Prostate gland (tissue), 2 donors: Measurements from ENCODE around the gene ANO3.

Source experiments
- POLR2A ChIP-seq: fragments of 450-650 bp; IDR thresholded peaks from one replicate; pipeline ENCODE4 v1.6.1; 2016; ENCODE audit warnings: antibody characterized with exemption, mild to moderate bottlenecking
- POLR2AphosphoS5 ChIP-seq: sonication (generic); formaldehyde crosslinking; IDR thresholded peaks from one replicate; pipeline ENCODE4 v1.6.1; 2017; ENCODE audit warnings: antibody characterized with exemption
- TF ChIP-seq, protein P1 (sequence below), 4 experiments: fragments of 200-600 bp in 2 of 4; fragments of 450-650 bp in 2 of 4; sonication (generic) in 2 of 4; IDR thresholded peaks; 1 replicate in 3 of 4; 2 replicates in 1 of 4; pipeline ENCODE4 v1.5.1; 2016 to 2019; ENCODE audit warnings: antibody characterized with exemption in 4 of 4, mild to moderate bottlenecking in 2 of 4, moderate library complexity in 2 of 4

DNA sequence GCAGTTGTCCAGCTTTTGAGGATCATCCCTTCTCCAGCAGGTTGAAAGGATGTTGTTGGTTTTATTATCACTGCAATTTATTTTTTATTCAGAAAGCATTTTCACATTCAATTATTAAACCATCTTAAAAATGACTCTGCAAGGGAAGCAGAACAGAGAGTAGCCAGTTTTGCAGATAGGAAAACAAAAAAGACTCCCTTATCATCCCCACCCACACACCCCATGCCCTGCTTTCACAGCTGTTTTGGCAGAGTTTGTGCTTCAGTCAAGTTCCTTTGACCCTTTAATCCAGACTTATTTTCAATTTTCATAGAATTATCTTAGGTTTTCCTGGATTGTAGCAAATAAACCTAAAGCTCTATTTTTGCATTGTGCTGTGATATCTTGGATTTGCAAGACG lies 195.8 kb downstream of the ANO3 start:
- TF ChIP-seq, protein P1, sequence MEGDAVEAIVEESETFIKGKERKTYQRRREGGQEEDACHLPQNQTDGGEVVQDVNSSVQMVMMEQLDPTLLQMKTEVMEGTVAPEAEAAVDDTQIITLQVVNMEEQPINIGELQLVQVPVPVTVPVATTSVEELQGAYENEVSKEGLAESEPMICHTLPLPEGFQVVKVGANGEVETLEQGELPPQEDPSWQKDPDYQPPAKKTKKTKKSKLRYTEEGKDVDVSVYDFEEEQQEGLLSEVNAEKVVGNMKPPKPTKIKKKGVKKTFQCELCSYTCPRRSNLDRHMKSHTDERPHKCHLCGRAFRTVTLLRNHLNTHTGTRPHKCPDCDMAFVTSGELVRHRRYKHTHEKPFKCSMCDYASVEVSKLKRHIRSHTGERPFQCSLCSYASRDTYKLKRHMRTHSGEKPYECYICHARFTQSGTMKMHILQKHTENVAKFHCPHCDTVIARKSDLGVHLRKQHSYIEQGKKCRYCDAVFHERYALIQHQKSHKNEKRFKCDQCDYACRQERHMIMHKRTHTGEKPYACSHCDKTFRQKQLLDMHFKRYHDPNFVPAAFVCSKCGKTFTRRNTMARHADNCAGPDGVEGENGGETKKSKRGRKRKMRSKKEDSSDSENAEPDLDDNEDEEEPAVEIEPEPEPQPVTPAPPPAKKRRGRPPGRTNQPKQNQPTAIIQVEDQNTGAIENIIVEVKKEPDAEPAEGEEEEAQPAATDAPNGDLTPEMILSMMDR (IDR thresholded peaks at IDR 0.05), result no peak
- TF ChIP-seq POLR2AphosphoS5 (no peak), POLR2A (no peak)
